HEK293T (cell line): ENCODE results near the gene LMX1B.

Source experiments
- ARNT ChIP-seq: fragments of 450-650 bp; IDR thresholded peaks from 2 replicates; pipeline ENCODE4 v1.6.1; 2017; ENCODE audit warnings: mild to moderate bottlenecking
- BHLHE40 ChIP-seq: fragments of 450-650 bp; IDR thresholded peaks from 2 replicates; pipeline ENCODE4 v1.6.1; 2016; ENCODE audit warnings: mild to moderate bottlenecking, moderate library complexity, borderline replicate concordance
- CTBP1 ChIP-seq: fragments of 450-650 bp; IDR thresholded peaks from 2 replicates; pipeline ENCODE4 v1.6.1; 2016; ENCODE audit warnings: borderline replicate concordance
- FOXA1 ChIP-seq: fragments of 450-650 bp; IDR thresholded peaks from 2 replicates; pipeline ENCODE4 v1.6.1; 2016; ENCODE audit warnings: mild to moderate bottlenecking
- FOXK2 ChIP-seq: fragments of 450-650 bp; IDR thresholded peaks from 2 replicates; pipeline ENCODE4 v1.6.1; 2016; ENCODE audit warnings: mild to moderate bottlenecking
- FOXM1 ChIP-seq: fragments of 450-650 bp; IDR thresholded peaks from 2 replicates; pipeline ENCODE4 v1.6.1; 2017; ENCODE audit warnings: mild to moderate bottlenecking, borderline replicate concordance
- HDGF ChIP-seq: fragments of 450-650 bp; IDR thresholded peaks from 2 replicates; pipeline ENCODE4 v1.6.1; 2017; ENCODE audit warnings: antibody characterized with exemption, borderline replicate concordance
- L3MBTL2 ChIP-seq: fragments of 450-650 bp; conservative IDR thresholded peaks from 2 replicates; pipeline ENCODE4 v1.6.1; 2016; ENCODE audit warnings: mild to moderate bottlenecking
- TF ChIP-seq, protein P1 (sequence below): fragments of 450-650 bp; IDR thresholded peaks from 2 replicates; pipeline ENCODE4 v1.6.1; 2016

GRCh38 chr9:126690431-126691051, 76.8 kb downstream of the LMX1B start:
- TF ChIP-seq FOXA1 = no peak
- no peak for TF ChIP-seq BHLHE40
- no peak for TF ChIP-seq FOXK2
- TF ChIP-seq, protein P1, sequence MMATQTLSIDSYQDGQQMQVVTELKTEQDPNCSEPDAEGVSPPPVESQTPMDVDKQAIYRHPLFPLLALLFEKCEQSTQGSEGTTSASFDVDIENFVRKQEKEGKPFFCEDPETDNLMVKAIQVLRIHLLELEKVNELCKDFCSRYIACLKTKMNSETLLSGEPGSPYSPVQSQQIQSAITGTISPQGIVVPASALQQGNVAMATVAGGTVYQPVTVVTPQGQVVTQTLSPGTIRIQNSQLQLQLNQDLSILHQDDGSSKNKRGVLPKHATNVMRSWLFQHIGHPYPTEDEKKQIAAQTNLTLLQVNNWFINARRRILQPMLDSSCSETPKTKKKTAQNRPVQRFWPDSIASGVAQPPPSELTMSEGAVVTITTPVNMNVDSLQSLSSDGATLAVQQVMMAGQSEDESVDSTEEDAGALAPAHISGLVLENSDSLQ = no peak
- TF ChIP-seq HDGF = no peak
- TF ChIP-seq CTBP1 = no peak
- no peak for TF ChIP-seq ARNT
- TF ChIP-seq FOXM1 = no peak
- no peak for TF ChIP-seq L3MBTL2
